HEK293T (cell line): ENCODE data around the gene C19orf47.

Experiments used
- CTCF ChIA-PET: fragments of 350-600 bp; formaldehyde crosslinking; extraction: SDS; loops from one replicate; lab custom pipeline; 2021; ENCODE audit warnings: antibody characterized with exemption, inconsistent platforms; lab: Yijun Ruan, JAX
- POLR2A ChIA-PET: fragments of 350-600 bp; formaldehyde crosslinking; extraction: SDS; loops from one replicate; lab custom pipeline; 2020; ENCODE audit warnings: antibody characterized with exemption, inconsistent platforms; lab: Yijun Ruan, JAX
- DNase-seq: peaks from one replicate; pipeline ENCODE4 v3.0.0; 2012; ENCODE audit warnings: mixed read lengths; ENCODE audit errors: extremely low spot score
- ARNT ChIP-seq: fragments of 450-650 bp; IDR thresholded peaks from 2 replicates; pipeline ENCODE4 v1.6.1; 2017; ENCODE audit warnings: mild to moderate bottlenecking
- BHLHE40 ChIP-seq: fragments of 450-650 bp; IDR thresholded peaks from 2 replicates; pipeline ENCODE4 v1.6.1; 2016; ENCODE audit warnings: mild to moderate bottlenecking, moderate library complexity, borderline replicate concordance
- CTBP1 ChIP-seq: fragments of 450-650 bp; IDR thresholded peaks from 2 replicates; pipeline ENCODE4 v1.6.1; 2016; ENCODE audit warnings: borderline replicate concordance
- ELF4 ChIP-seq: fragments of 450-650 bp; IDR thresholded peaks from 2 replicates; pipeline ENCODE4 v1.6.1; 2017; ENCODE audit warnings: antibody characterized with exemption
- FOXA1 ChIP-seq: fragments of 450-650 bp; IDR thresholded peaks from 2 replicates; pipeline ENCODE4 v1.6.1; 2016; ENCODE audit warnings: mild to moderate bottlenecking
- FOXK2 ChIP-seq: fragments of 450-650 bp; IDR thresholded peaks from 2 replicates; pipeline ENCODE4 v1.6.1; 2016; ENCODE audit warnings: mild to moderate bottlenecking
- FOXM1 ChIP-seq: fragments of 450-650 bp; IDR thresholded peaks from 2 replicates; pipeline ENCODE4 v1.6.1; 2017; ENCODE audit warnings: mild to moderate bottlenecking, borderline replicate concordance
- HDGF ChIP-seq: fragments of 450-650 bp; IDR thresholded peaks from 2 replicates; pipeline ENCODE4 v1.6.1; 2017; ENCODE audit warnings: antibody characterized with exemption, borderline replicate concordance
- L3MBTL2 ChIP-seq: fragments of 450-650 bp; conservative IDR thresholded peaks from 2 replicates; pipeline ENCODE4 v1.6.1; 2016; ENCODE audit warnings: mild to moderate bottlenecking
- LEF1 ChIP-seq: fragments of 450-650 bp; IDR thresholded peaks from 2 replicates; pipeline ENCODE4 v1.6.1; 2017; ENCODE audit warnings: mild to moderate bottlenecking, borderline replicate concordance
- NFRKB ChIP-seq: fragments of 450-650 bp; IDR thresholded peaks from 2 replicates; pipeline ENCODE4 v1.6.1; 2016; ENCODE audit warnings: mild to moderate bottlenecking, moderate library complexity
- PKNOX1 ChIP-seq: fragments of 450-650 bp; IDR thresholded peaks from 2 replicates; pipeline ENCODE4 v1.6.1; 2016
- SP1 ChIP-seq: fragments of 450-650 bp; IDR thresholded peaks from 2 replicates; pipeline ENCODE4 v1.6.1; 2017
- SUZ12 ChIP-seq: fragments of 450-650 bp; IDR thresholded peaks from 2 replicates; pipeline ENCODE4 v1.6.1; 2016; ENCODE audit warnings: mild to moderate bottlenecking
- TARDBP ChIP-seq: fragments of 450-650 bp; IDR thresholded peaks from 2 replicates; pipeline ENCODE4 v1.6.1; 2016
- ZNF384 ChIP-seq: fragments of 450-650 bp; IDR thresholded peaks from 2 replicates; pipeline ENCODE4 v1.6.1; 2016

C19orf47 gene

GRCh38 chr19:40321566-40322270 lies 26.5 kb downstream of the C19orf47 start:
- ChIA-PET POLR2A (interaction anchor here (1.3 to 1.8 kb wide), 2 partner anchors 9 to 26 kb away, joined by 3 to 5 read pairs; partner anchors contain the start of genes C19orf47 and PLD3), CTCF (no interaction called here)
- TF ChIP-seq BHLHE40 (no peak), FOXK2 (no peak), HDGF (no peak), L3MBTL2 (no peak), SP1 (no peak), LEF1 (no peak), PKNOX1 (no peak), ARNT (no peak), NFRKB (no peak), ELF4 (no peak), SUZ12 (no peak), FOXA1 (no peak), FOXM1 (no peak), CTBP1 (no peak), TARDBP (no peak)
- DNase-seq = no peak

GRCh38 chr19:40321076-40321475 lies 27.1 kb downstream of the C19orf47 start:
- CTCF ChIA-PET = no interaction called here
- POLR2A ChIA-PET = interaction anchor here (1.3 to 1.8 kb wide), 2 partner anchors 10 to 27 kb away, joined by 3 to 5 read pairs; partner anchors contain the start of genes C19orf47 and PLD3
- DNase-seq = no peak
- no peak for TF ChIP-seq NFRKB
- TF ChIP-seq ELF4 = no peak
- no peak for TF ChIP-seq ZNF384
- TF ChIP-seq SP1 = no peak
- no peak for TF ChIP-seq CTBP1
- TF ChIP-seq PKNOX1 = no peak
- TF ChIP-seq BHLHE40 = no peak
- TF ChIP-seq LEF1 = no peak
- no peak for TF ChIP-seq L3MBTL2
- TF ChIP-seq HDGF = no peak
- TF ChIP-seq FOXM1 = no peak
- TF ChIP-seq TARDBP = no peak
- TF ChIP-seq FOXA1 = no peak

GRCh38 chr19:40320558-40320935 lies 27.6 kb downstream of the C19orf47 start:
- ChIA-PET CTCF (no interaction called here), POLR2A (interaction anchor here (1.3 kb wide), 1 partner anchor 28 kb away, joined by 3 read pairs; the partner anchor contains the start of genes C19orf47 and PLD3)
- no peak for TF ChIP-seq ARNT
- no peak for TF ChIP-seq FOXA1
- no peak for TF ChIP-seq PKNOX1
- TF ChIP-seq CTBP1 = no peak
- no peak for TF ChIP-seq ELF4
- no peak for TF ChIP-seq TARDBP
- TF ChIP-seq ZNF384 = no peak
- TF ChIP-seq BHLHE40 = no peak
- no peak for DNase-seq

GRCh38 chr19:40317338-40317737 lies 30.9 kb downstream of the C19orf47 start:
- no peak for DNase-seq
- POLR2A ChIA-PET = no interaction called here
- CTCF ChIA-PET = no interaction called here
- TF ChIP-seq ARNT (no peak), FOXM1 (no peak), LEF1 (no peak), CTBP1 (no peak), TARDBP (no peak), L3MBTL2 (no peak), SUZ12 (no peak), PKNOX1 (no peak), ZNF384 (no peak), NFRKB (no peak), FOXK2 (no peak)

GRCh38 chr19:40315812-40316470 lies 32.3 kb downstream of the C19orf47 start:
- TF ChIP-seq SUZ12 (no peak), ARNT (no peak), LEF1 (no peak), ZNF384 (no peak), ELF4 (no peak), SP1 (no peak), L3MBTL2 (no peak), NFRKB (no peak)
- ChIA-PET CTCF (interaction anchor here (0.6 to 2.0 kb wide), 4 partner anchors 11 to 306 kb away, joined by 3 to 8 read pairs (median 4); partner anchors contain the start of gene SERTAD1), POLR2A (no interaction called here)
- DNase-seq = no peak
